Fibroblast of lung (primary cell): ENCODE results near the gene KIF6.

ENCODE experiments used
- CTCF ChIP-seq, 2 donors: IDR thresholded peaks in 1 of 2; conservative IDR thresholded peaks in 1 of 2; 1 replicate in 1 of 2; 2 replicates in 1 of 2; pipeline ENCODE4 v1.5.1; 2011 to 2012; ENCODE audit warnings: low read length in 2 of 2, control low read depth in 1 of 2, inconsistent platforms in 1 of 2, low read depth in 1 of 2, mild to moderate bottlenecking in 1 of 2
- EZH2 ChIP-seq: IDR thresholded peaks from 2 replicates; pipeline ENCODE4 v1.5.1; 2012; ENCODE audit warnings: low read length, control low read depth, mild to moderate bottlenecking; ENCODE audit errors: missing control alignments

GRCh38 chr6:39452306-39453145, 272.7 kb downstream of the KIF6 start:
- no peak for TF ChIP-seq CTCF (conservative IDR thresholded peaks at IDR 0.05 in 1 of 2, IDR thresholded peaks at IDR 0.05 in 1 of 2; ENCODE audit: low read depth in 1 of 2, low read length in 2 of 2)
- TF ChIP-seq EZH2: no peak
